GM23338 (cell line): Measurements from ENCODE around the gene NDE1.

Source experiments
- EZH2 ChIP-seq: fragments of 200-600 bp; sonication (generic); IDR thresholded peaks from one replicate; pipeline ENCODE4 v1.8.0; 2017; ENCODE audit warnings: antibody characterized with exemption, mild to moderate bottlenecking, low read depth; ENCODE audit not compliant: unreplicated experiment
- POLR2AphosphoS5 ChIP-seq: IDR thresholded peaks from 2 replicates; pipeline ENCODE4 v1.6.1; 2016; ENCODE audit warnings: antibody characterized with exemption, low read depth
- REST ChIP-seq: IDR thresholded peaks from one replicate; pipeline ENCODE4 v1.6.1; 2018; ENCODE audit warnings: antibody characterized with exemption; ENCODE audit not compliant: unreplicated experiment
- TF ChIP-seq, protein P1 (sequence below), 2 experiments: fragments of 200-600 bp in 1 of 2; sonication (generic) in 1 of 2; conservative IDR thresholded peaks; 2 replicates each; pipeline versions ENCODE4 v1.5.1 to v1.6.1; 2016 to 2017; ENCODE audit warnings: antibody characterized with exemption in 2 of 2, low read depth in 2 of 2, mild to moderate bottlenecking in 2 of 2, moderate library complexity in 1 of 2

DNA sequence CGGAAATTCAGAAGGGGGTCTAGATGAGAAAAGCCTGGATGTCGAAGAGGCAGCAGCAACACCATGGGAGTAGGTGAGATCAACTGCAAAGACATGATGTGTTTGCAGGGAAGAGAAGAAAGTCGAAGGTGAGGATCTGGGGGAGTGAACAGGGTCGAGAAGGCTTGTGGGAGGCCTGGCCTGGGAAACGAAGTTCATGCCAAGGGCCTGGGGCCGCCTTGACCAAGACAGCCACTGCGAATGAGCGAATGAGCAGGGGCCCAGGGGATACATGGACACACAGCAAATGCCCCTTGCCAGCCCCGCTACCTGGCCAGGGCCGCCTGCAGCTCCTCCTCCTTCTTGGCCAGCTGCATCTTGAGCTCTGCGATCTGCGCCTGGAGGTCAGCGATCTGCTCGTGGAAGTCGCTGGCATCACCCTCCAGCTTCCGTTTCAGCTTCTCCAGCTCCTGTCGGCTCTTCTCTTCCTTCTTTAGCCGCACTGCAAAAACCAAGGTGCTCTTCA, 87.1 kb downstream of the NDE1 start:
- TF ChIP-seq REST (no peak), EZH2 (no peak), POLR2AphosphoS5 (no peak)
- TF ChIP-seq, protein P1, sequence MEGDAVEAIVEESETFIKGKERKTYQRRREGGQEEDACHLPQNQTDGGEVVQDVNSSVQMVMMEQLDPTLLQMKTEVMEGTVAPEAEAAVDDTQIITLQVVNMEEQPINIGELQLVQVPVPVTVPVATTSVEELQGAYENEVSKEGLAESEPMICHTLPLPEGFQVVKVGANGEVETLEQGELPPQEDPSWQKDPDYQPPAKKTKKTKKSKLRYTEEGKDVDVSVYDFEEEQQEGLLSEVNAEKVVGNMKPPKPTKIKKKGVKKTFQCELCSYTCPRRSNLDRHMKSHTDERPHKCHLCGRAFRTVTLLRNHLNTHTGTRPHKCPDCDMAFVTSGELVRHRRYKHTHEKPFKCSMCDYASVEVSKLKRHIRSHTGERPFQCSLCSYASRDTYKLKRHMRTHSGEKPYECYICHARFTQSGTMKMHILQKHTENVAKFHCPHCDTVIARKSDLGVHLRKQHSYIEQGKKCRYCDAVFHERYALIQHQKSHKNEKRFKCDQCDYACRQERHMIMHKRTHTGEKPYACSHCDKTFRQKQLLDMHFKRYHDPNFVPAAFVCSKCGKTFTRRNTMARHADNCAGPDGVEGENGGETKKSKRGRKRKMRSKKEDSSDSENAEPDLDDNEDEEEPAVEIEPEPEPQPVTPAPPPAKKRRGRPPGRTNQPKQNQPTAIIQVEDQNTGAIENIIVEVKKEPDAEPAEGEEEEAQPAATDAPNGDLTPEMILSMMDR (conservative IDR thresholded peaks at IDR 0.05; ENCODE audit: low read depth in 2 of 2): no peak
